ENCODE results near the gene PLGLB2.
"Not testable (repeated sequence)": the region's sequence is repeated elsewhere in the genome, so short reads cannot be mapped to it uniquely, and the experiment has no call there.

Gene PLGLB2

GRCh38 chr2:87747791-87748190 lies at the start of gene PLGLB2:
PLGLB2 (plus strand) TSS chr2:87748087; CDS start chr2:87748154, 67 bp downstream.
- DNase-seq: not testable (repeated sequence)

GRCh38 chr2:87704572-87705323 lies 43.1 kb upstream of the PLGLB2 start:
- not testable (repeated sequence) for DNase-seq

GRCh38 chr2:87708368-87708767 lies 39.5 kb upstream of the PLGLB2 start:
- not testable (repeated sequence) for DNase-seq

- not testable (repeated sequence) for DNase-seq
Measured at GRCh38 chr2:87727940-87728599, 19.8 kb upstream of the PLGLB2 start.

- DNase-seq: not testable (repeated sequence)
Measured at GRCh38 chr2:87740928-87741327, 7.0 kb upstream of the PLGLB2 start.

- DNase-seq: not testable (repeated sequence)
Measured at GRCh38 chr2:87742393-87743108, 5.3 kb upstream of the PLGLB2 start.

GRCh38 chr2:87743638-87744037 lies 4.2 kb upstream of the PLGLB2 start:
- DNase-seq: not testable (repeated sequence)

GRCh38 chr2:87745353-87745951 lies 2.4 kb upstream of the PLGLB2 start:
- DNase-seq: not testable (repeated sequence)

- DNase-seq: not testable (repeated sequence)
Measured at GRCh38 chr2:87748524-87748923, 637 bp downstream of the PLGLB2 start.

GRCh38 chr2:87750560-87750959 lies 2.7 kb downstream of the PLGLB2 start:
- not testable (repeated sequence) for DNase-seq

- not testable (repeated sequence) for DNase-seq
Measured at GRCh38 chr2:87754759-87755158, 6.9 kb downstream of the PLGLB2 start.
